ENCODE results near the gene XNDC1N. TPM values are rescaled to one million over a fixed set of nuclear protein-coding genes. Genes with fewer than 3 reads are reported as not detected.
A peak's percentile ranks its signal among the peaks of the same experiment; 100 is the strongest.

The XNDC1N gene
- polyA plus RNA-seq, 4 donors, result 2.7 to 5.2 (median 4.0) TPM

GRCh38 chr11:71955898-71956456, 27.6 kb upstream of the XNDC1N start:
- WGBS, 3 donors, result 42 to 54% (median 49%) methylated on average over 3 of the region's 3 CpGs
- Histone ChIP-seq H3K9me3 (ENCODE audit: control insufficient read depth in 2 of 2, insufficient read depth in 1 of 2, low read depth in 1 of 2, low read length in 1 of 2) (no peaks in the 10 kb centered on the region), H3K4me1 (ENCODE audit: control insufficient read depth in 3 of 3, insufficient read depth in 2 of 3, low read depth in 1 of 3, low read length in 2 of 3) (peaks cover 0 to 10% (median 6%) of the 10 kb centered on the region in 3 donors), H3K4me3 (ENCODE audit: low read depth in 1 of 3, low read length in 3 of 3) (no peak overlapping the region), H3K27me3 (ENCODE audit: control insufficient read depth in 3 of 3, insufficient read depth in 3 of 3, low read length in 3 of 3) (no peaks in the 10 kb centered on the region), H3K27ac (ENCODE audit: low read depth in 1 of 3, low read length in 2 of 3) (no peak overlapping the region), H3K36me3 (ENCODE audit: control insufficient read depth in 3 of 3, insufficient read depth in 2 of 3, low read depth in 1 of 3, low read length in 3 of 3) (peaks cover 2 to 9% (median 5%) of the 10 kb centered on the region in 3 donors)
- no peak for DNase-seq
- FAIRE-seq, result no peak

GRCh38 chr11:71951741-71952310, 23.4 kb upstream of the XNDC1N start:
- no peak overlapping the region for H3K27ac ChIP-seq (ENCODE audit: low read depth in 1 of 3, low read length in 2 of 3)
- no peaks in the 10 kb centered on the region for H3K9me3 ChIP-seq (ENCODE audit: control insufficient read depth in 2 of 2, insufficient read depth in 1 of 2, low read depth in 1 of 2, low read length in 1 of 2)
- peaks cover 6 to 40% (median 16%) of the 10 kb centered on the region in 3 donors for H3K4me1 ChIP-seq (ENCODE audit: control insufficient read depth in 3 of 3, insufficient read depth in 2 of 3, low read depth in 1 of 3, low read length in 2 of 3)
- peaks cover 0 to 6% (median 0%) of the 10 kb centered on the region in 3 donors for H3K36me3 ChIP-seq (ENCODE audit: control insufficient read depth in 3 of 3, insufficient read depth in 2 of 3, low read depth in 1 of 3, low read length in 3 of 3)
- FAIRE-seq, result no peak
- no peak overlapping the region for H3K4me3 ChIP-seq (ENCODE audit: low read depth in 1 of 3, low read length in 3 of 3)
- WGBS, 3 donors, result 75 to 82% (median 79%) methylated on average over 4 of the region's 4 CpGs
- no peak for DNase-seq
- H3K27me3 ChIP-seq (ENCODE audit: control insufficient read depth in 3 of 3, insufficient read depth in 3 of 3, low read length in 3 of 3), result no peaks in the 10 kb centered on the region

GRCh38 chr11:71949034-71949433, 20.6 kb upstream of the XNDC1N start:
- peaks cover 6 to 36% (median 14%) of the 10 kb centered on the region in 3 donors for H3K4me1 ChIP-seq (ENCODE audit: control insufficient read depth in 3 of 3, insufficient read depth in 2 of 3, low read depth in 1 of 3, low read length in 2 of 3)
- no peaks in the 10 kb centered on the region for H3K9me3 ChIP-seq (ENCODE audit: control insufficient read depth in 2 of 2, insufficient read depth in 1 of 2, low read depth in 1 of 2, low read length in 1 of 2)
- H3K27me3 ChIP-seq (ENCODE audit: control insufficient read depth in 3 of 3, insufficient read depth in 3 of 3, low read length in 3 of 3), result no peaks in the 10 kb centered on the region
- peak overlapping the region; percentile 51 to 78 (median 69) for H3K27ac ChIP-seq (ENCODE audit: low read depth in 1 of 3, low read length in 2 of 3)
- FAIRE-seq, result no peak
- 32 to 66% (median 40%) methylated on average over 6 of the region's 6 CpGs for whole genome bisulfite sequencing, 3 donors
- DNase-seq, result no peak
- H3K4me3 ChIP-seq (ENCODE audit: low read depth in 1 of 3, low read length in 3 of 3), result no peak overlapping the region
- peaks cover 0 to 6% (median 0%) of the 10 kb centered on the region in 3 donors for H3K36me3 ChIP-seq (ENCODE audit: control insufficient read depth in 3 of 3, insufficient read depth in 2 of 3, low read depth in 1 of 3, low read length in 3 of 3)

GRCh38 chr11:71948314-71949027, 20.1 kb upstream of the XNDC1N start:
- peaks cover 0 to 6% (median 0%) of the 10 kb centered on the region in 3 donors for H3K36me3 ChIP-seq (ENCODE audit: control insufficient read depth in 3 of 3, insufficient read depth in 2 of 3, low read depth in 1 of 3, low read length in 3 of 3)
- FAIRE-seq (no peak), DNase-seq (peak; percentile 90 to 97)
- no peaks in the 10 kb centered on the region for H3K9me3 ChIP-seq (ENCODE audit: control insufficient read depth in 2 of 2, insufficient read depth in 1 of 2, low read depth in 1 of 2, low read length in 1 of 2)
- peaks cover 6 to 32% (median 13%) of the 10 kb centered on the region in 3 donors for H3K4me1 ChIP-seq (ENCODE audit: control insufficient read depth in 3 of 3, insufficient read depth in 2 of 3, low read depth in 1 of 3, low read length in 2 of 3)
- no peaks in the 10 kb centered on the region for H3K27me3 ChIP-seq (ENCODE audit: control insufficient read depth in 3 of 3, insufficient read depth in 3 of 3, low read length in 3 of 3)
- H3K4me3 ChIP-seq (ENCODE audit: low read depth in 1 of 3, low read length in 3 of 3), result no peak overlapping the region
- H3K27ac ChIP-seq (ENCODE audit: low read depth in 1 of 3, low read length in 2 of 3), result peak overlapping the region; percentile 74 to 78 (median 77)
- 16 to 70% (median 31%) methylated on average over 7 of the region's 7 CpGs for WGBS, 3 donors

- FAIRE-seq (no peak), DNase-seq (peak; percentile 87 to 93)
- Histone ChIP-seq H3K36me3 (ENCODE audit: control insufficient read depth in 3 of 3, insufficient read depth in 2 of 3, low read depth in 1 of 3, low read length in 3 of 3) (peaks cover 0 to 6% (median 0%) of the 10 kb centered on the region in 3 donors), H3K27me3 (ENCODE audit: control insufficient read depth in 3 of 3, insufficient read depth in 3 of 3, low read length in 3 of 3) (no peaks in the 10 kb centered on the region), H3K27ac (ENCODE audit: low read depth in 1 of 3, low read length in 2 of 3) (peak overlapping the region; percentile 46 to 77 (median 74)), H3K4me1 (ENCODE audit: control insufficient read depth in 3 of 3, insufficient read depth in 2 of 3, low read depth in 1 of 3, low read length in 2 of 3) (peaks cover 6 to 31% (median 12%) of the 10 kb centered on the region in 3 donors), H3K4me3 (ENCODE audit: low read depth in 1 of 3, low read length in 3 of 3) (no peak overlapping the region), H3K9me3 (ENCODE audit: control insufficient read depth in 2 of 2, insufficient read depth in 1 of 2, low read depth in 1 of 2, low read length in 1 of 2) (no peaks in the 10 kb centered on the region)
- 21 to 64% (median 46%) methylated on average over 3 of the region's 3 CpGs for WGBS, 3 donors
These were observed 19.1 kb upstream of the XNDC1N start for GRCh38 chr11:71947498-71947897.

GRCh38 chr11:71946144-71946571, 17.8 kb upstream of the XNDC1N start:
- no peak overlapping the region for H3K27ac ChIP-seq (ENCODE audit: low read depth in 1 of 3, low read length in 2 of 3)
- no peaks in the 10 kb centered on the region for H3K9me3 ChIP-seq (ENCODE audit: control insufficient read depth in 2 of 2, insufficient read depth in 1 of 2, low read depth in 1 of 2, low read length in 1 of 2)
- H3K4me1 ChIP-seq (ENCODE audit: control insufficient read depth in 3 of 3, insufficient read depth in 2 of 3, low read depth in 1 of 3, low read length in 2 of 3), result peaks cover 6 to 31% (median 12%) of the 10 kb centered on the region in 3 donors
- FAIRE-seq (no peak), DNase-seq (no peak)
- H3K36me3 ChIP-seq (ENCODE audit: control insufficient read depth in 3 of 3, insufficient read depth in 2 of 3, low read depth in 1 of 3, low read length in 3 of 3), result peaks cover 0 to 6% (median 0%) of the 10 kb centered on the region in 3 donors
- H3K27me3 ChIP-seq (ENCODE audit: control insufficient read depth in 3 of 3, insufficient read depth in 3 of 3, low read length in 3 of 3), result no peaks in the 10 kb centered on the region
- WGBS, 3 donors, result 50 to 61% (median 51%) methylated on average over 2 of the region's 2 CpGs
- no peak overlapping the region for H3K4me3 ChIP-seq (ENCODE audit: low read depth in 1 of 3, low read length in 3 of 3)

- FAIRE-seq (no peak), DNase-seq (no peak)
- H3K36me3 ChIP-seq (ENCODE audit: control insufficient read depth in 3 of 3, insufficient read depth in 2 of 3, low read depth in 1 of 3, low read length in 3 of 3), result peaks cover 0 to 7% (median 0%) of the 10 kb centered on the region in 3 donors
- H3K4me1 ChIP-seq (ENCODE audit: control insufficient read depth in 3 of 3, insufficient read depth in 2 of 3, low read depth in 1 of 3, low read length in 2 of 3), result peaks cover 0 to under 1% (median 0%) of the 10 kb centered on the region in 3 donors
- WGBS, 3 donors, result 81 to 93% (median 92%) methylated on average over 6 of the region's 6 CpGs
- no peak overlapping the region for H3K4me3 ChIP-seq (ENCODE audit: low read depth in 1 of 3, low read length in 3 of 3)
- no peak overlapping the region for H3K27ac ChIP-seq (ENCODE audit: low read depth in 1 of 3, low read length in 2 of 3)
- no peaks in the 10 kb centered on the region for H3K27me3 ChIP-seq (ENCODE audit: control insufficient read depth in 3 of 3, insufficient read depth in 3 of 3, low read length in 3 of 3)
- no peaks in the 10 kb centered on the region for H3K9me3 ChIP-seq (ENCODE audit: control insufficient read depth in 2 of 2, insufficient read depth in 1 of 2, low read depth in 1 of 2, low read length in 1 of 2)
These were observed 12.3 kb upstream of the XNDC1N start for GRCh38 chr11:71940561-71941219.

GRCh38 chr11:71937826-71938225, 9.4 kb upstream of the XNDC1N start:
- no peak overlapping the region for H3K4me3 ChIP-seq (ENCODE audit: low read depth in 1 of 3, low read length in 3 of 3)
- no peaks in the 10 kb centered on the region for H3K9me3 ChIP-seq (ENCODE audit: control insufficient read depth in 2 of 2, insufficient read depth in 1 of 2, low read depth in 1 of 2, low read length in 1 of 2)
- WGBS, 3 donors, result 96 to 100% (median 100%) methylated on average over 1 of the region's 1 CpG
- no peaks in the 10 kb centered on the region for H3K27me3 ChIP-seq (ENCODE audit: control insufficient read depth in 3 of 3, insufficient read depth in 3 of 3, low read length in 3 of 3)
- DNase-seq, result no peak
- peaks cover 6 to 10% (median 7%) of the 10 kb centered on the region in 3 donors for H3K4me1 ChIP-seq (ENCODE audit: control insufficient read depth in 3 of 3, insufficient read depth in 2 of 3, low read depth in 1 of 3, low read length in 2 of 3)
- no peak overlapping the region for H3K27ac ChIP-seq (ENCODE audit: low read depth in 1 of 3, low read length in 2 of 3)
- no peak for FAIRE-seq
- peaks cover 0 to 7% (median 0%) of the 10 kb centered on the region in 3 donors for H3K36me3 ChIP-seq (ENCODE audit: control insufficient read depth in 3 of 3, insufficient read depth in 2 of 3, low read depth in 1 of 3, low read length in 3 of 3)
